ENCODE data around the gene EYS.

- TF ChIP-seq CTCF (IDR thresholded peaks at IDR 0.05; ENCODE audit: low read depth, low read length, poor library complexity, severe bottlenecking) (no peak), EZH2phosphoT487 (IDR thresholded peaks at IDR 0.05; ENCODE audit: borderline replicate concordance, low read length) (no peak)
Observed at GRCh38 chr6:64777941-64778785, 928.9 kb downstream of the EYS start.
